ENCODE data around the gene WBP1. TPM values are rescaled to one million over a fixed set of nuclear protein-coding genes. Genes with fewer than 3 reads are reported as not detected.
A peak's percentile ranks its signal among the peaks of the same experiment; 100 is the strongest.
"Not testable (repeated sequence)": the region's sequence is repeated elsewhere in the genome, so short reads cannot be mapped to it uniquely, and the experiment has no call there.

WBP1 gene
- total RNA-seq, 2 donors from 2014 or later = 27.4 to 47.1 TPM

GRCh38 chr2:74419345-74419744 is 38.9 kb upstream of the WBP1 start:
- H3K27me3 ChIP-seq (replicated peaks; ENCODE audit: insufficient read depth) = no peaks in the 10 kb centered on the region
- H3K36me3 ChIP-seq = no peaks in the 10 kb centered on the region
- peaks cover 3 to 36% of the 10 kb centered on the region in 2 donors for H3K4me1 ChIP-seq (ENCODE audit: control insufficient read depth in 1 of 2, low read depth in 2 of 2)
- ATAC-seq (ENCODE audit: insufficient number of reproducible peaks, low FRiP score, low read depth) = no peak
- no peak for DNase-seq (ENCODE audit: low spot score)
- H3K4me3 ChIP-seq = no peak overlapping the region
- H3K27ac ChIP-seq = no peak overlapping the region
- H3K9me3 ChIP-seq = no peaks in the 10 kb centered on the region
- no peak for TF ChIP-seq CTCF (IDR thresholded peaks at IDR 0.05)

- ATAC-seq (ENCODE audit: insufficient number of reproducible peaks, low FRiP score, low read depth) (no peak), DNase-seq (ENCODE audit: low spot score) (no peak)
- Histone ChIP-seq H3K27me3 (replicated peaks; ENCODE audit: insufficient read depth) (no peaks in the 10 kb centered on the region), H3K4me1 (ENCODE audit: control insufficient read depth in 1 of 2, low read depth in 2 of 2) (peaks cover 0 to 32% of the 10 kb centered on the region in 2 donors), H3K4me3 (no peak overlapping the region), H3K36me3 (no peaks in the 10 kb centered on the region), H3K27ac (no peak overlapping the region), H3K9me3 (no peaks in the 10 kb centered on the region)
- TF ChIP-seq CTCF (IDR thresholded peaks at IDR 0.05) = no peak
Observed at GRCh38 chr2:74420006-74420405, 38.2 kb upstream of the WBP1 start.

GRCh38 chr2:74420443-74421103 is 37.7 kb upstream of the WBP1 start:
- H3K27ac ChIP-seq; H3K36me3 ChIP-seq; DNase-seq (ENCODE audit: low spot score); H3K27me3 ChIP-seq (replicated peaks; ENCODE audit: insufficient read depth); H3K9me3 ChIP-seq; ATAC-seq (ENCODE audit: insufficient number of reproducible peaks, low FRiP score, low read depth): not testable (repeated sequence)
- Histone ChIP-seq H3K4me3 (peak overlapping the region; percentile 74), H3K4me1 (ENCODE audit: control insufficient read depth in 1 of 2, low read depth in 2 of 2) (peaks cover 0 to 26% of the 10 kb centered on the region in 2 donors)

GRCh38 chr2:74421221-74421870 is 36.9 kb upstream of the WBP1 start, which contains the start of the genes C2orf81 and WDR54:
Gene C2orf81 (minus strand): TSS chr2:74421619. CDS start chr2:74421560, 59 bp downstream.
Gene WDR54 (plus strand): TSS chr2:74421730. CDS start chr2:74422154, 424 bp downstream.
- TF ChIP-seq CTCF (IDR thresholded peaks at IDR 0.05) = no peak
- Histone ChIP-seq H3K36me3 (peaks cover 3% of the 10 kb centered on the region), H3K27me3 (replicated peaks; ENCODE audit: insufficient read depth) (no peaks in the 10 kb centered on the region), H3K9me3 (no peaks in the 10 kb centered on the region), H3K27ac (peak within 1 kb of the TSS; percentile 14 to 48), H3K4me1 (ENCODE audit: control insufficient read depth in 1 of 2, low read depth in 2 of 2) (peaks cover 0 to 21% of the 10 kb centered on the region in 2 donors), H3K4me3 (peak within 1 kb of the TSS; percentile 74)
- DNase-seq (ENCODE audit: low spot score) = no peak
- ATAC-seq (ENCODE audit: insufficient number of reproducible peaks, low FRiP score, low read depth) = peak; percentile 62

GRCh38 chr2:74423231-74424095 is 34.8 kb upstream of the WBP1 start:
- Histone ChIP-seq H3K36me3 (peaks cover 6% of the 10 kb centered on the region), H3K9me3 (no peaks in the 10 kb centered on the region), H3K27me3 (replicated peaks; ENCODE audit: insufficient read depth) (no peaks in the 10 kb centered on the region), H3K4me3 (no peak overlapping the region), H3K27ac (no peak overlapping the region), H3K4me1 (ENCODE audit: control insufficient read depth in 1 of 2, low read depth in 2 of 2) (peaks cover 0 to 17% of the 10 kb centered on the region in 2 donors)
- ATAC-seq (ENCODE audit: insufficient number of reproducible peaks, low FRiP score, low read depth) (no peak), DNase-seq (ENCODE audit: low spot score) (no peak)
- TF ChIP-seq CTCF (IDR thresholded peaks at IDR 0.05) = no peak
